Measurements from ENCODE around the gene CCNL2.

Gene CCNL2

DNA sequence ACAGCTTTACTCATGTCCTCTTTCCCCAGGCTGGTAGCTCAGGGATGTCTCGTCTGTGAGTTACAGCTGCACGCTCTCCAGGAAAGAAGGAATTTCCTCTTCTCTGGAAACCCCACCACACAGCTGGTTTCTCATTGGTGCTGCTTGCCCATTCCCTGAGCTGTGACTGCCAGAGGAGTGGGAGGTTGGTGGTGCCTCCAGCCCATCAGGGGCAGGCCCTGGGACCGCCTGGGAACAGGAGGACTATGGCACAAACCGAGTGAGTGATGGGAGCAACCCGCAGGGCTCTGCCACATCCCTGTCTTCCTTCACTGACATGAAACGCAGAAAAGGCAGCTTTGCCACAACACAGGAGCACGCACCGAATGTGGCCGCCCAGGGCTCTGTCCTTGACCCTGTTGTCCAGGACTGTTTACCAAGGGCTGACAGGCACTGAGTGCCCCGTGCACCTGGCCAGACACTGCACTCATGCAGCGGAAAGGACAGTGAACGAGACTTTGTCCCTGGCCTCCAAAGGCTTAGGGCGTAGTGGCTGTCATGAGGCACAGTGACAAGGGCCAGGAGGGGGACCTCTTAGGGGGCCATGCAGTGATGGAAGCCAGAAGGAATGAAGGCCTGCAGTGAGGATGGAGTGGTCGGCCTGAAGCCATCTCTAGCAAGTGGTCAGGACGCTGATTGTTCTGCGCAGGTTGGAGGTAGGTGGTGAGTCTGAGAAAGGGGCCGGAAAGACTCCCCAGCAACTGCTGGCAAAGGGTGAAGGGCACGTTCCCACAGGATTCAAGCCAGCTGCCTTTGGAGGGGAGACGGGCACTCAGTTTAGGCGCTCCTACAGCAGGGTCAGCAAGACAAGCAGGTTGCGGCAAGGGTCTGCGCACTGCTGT, 1.7 kb upstream of the CCNL2 start:
- no peak for TF ChIP-seq CTCF (IDR thresholded peaks at IDR 0.05; ENCODE audit: low read depth, low read length, missing control alignments)
- H3K4me3 ChIP-seq (replicated peaks; ENCODE audit: low read depth, low read length), result peak overlapping the region; percentile 98
- no peak for DNase-seq (ENCODE audit: extremely low read depth, low read depth)

GRCh38 chr1:1399872-1400575, 889 bp upstream of the CCNL2 start:
- no peak for DNase-seq (ENCODE audit: extremely low read depth, low read depth)

GRCh38 chr1:1398677-1399186, 403 bp downstream of the CCNL2 start:
- no peak for DNase-seq (ENCODE audit: extremely low read depth, low read depth)
- no peak for TF ChIP-seq CTCF (IDR thresholded peaks at IDR 0.05; ENCODE audit: low read depth, low read length, missing control alignments)
- H3K4me3 ChIP-seq (replicated peaks; ENCODE audit: low read depth, low read length), result peak overlapping the region; percentile 98

More at GRCh38 chr1:1399872-1400575, 889 bp upstream of the CCNL2 start:
- H3K4me3 ChIP-seq (replicated peaks; ENCODE audit: low read depth, low read length), result peak overlapping the region; percentile 98
- no peak for TF ChIP-seq CTCF (IDR thresholded peaks at IDR 0.05; ENCODE audit: low read depth, low read length, missing control alignments)

GRCh38 chr1:1397839-1398523, 1.2 kb downstream of the CCNL2 start:
- H3K4me3 ChIP-seq (replicated peaks; ENCODE audit: low read depth, low read length), result peak overlapping the region; percentile 98
- TF ChIP-seq CTCF (IDR thresholded peaks at IDR 0.05; ENCODE audit: low read depth, low read length, missing control alignments), result no peak
- no peak for DNase-seq (ENCODE audit: extremely low read depth, low read depth)

GRCh38 chr1:1395166-1395565, 4.0 kb downstream of the CCNL2 start:
- H3K4me3 ChIP-seq (replicated peaks; ENCODE audit: low read depth, low read length), result no peak overlapping the region
- no peak for TF ChIP-seq CTCF (IDR thresholded peaks at IDR 0.05; ENCODE audit: low read depth, low read length, missing control alignments)
- no peak for DNase-seq (ENCODE audit: extremely low read depth, low read depth)

DNA sequence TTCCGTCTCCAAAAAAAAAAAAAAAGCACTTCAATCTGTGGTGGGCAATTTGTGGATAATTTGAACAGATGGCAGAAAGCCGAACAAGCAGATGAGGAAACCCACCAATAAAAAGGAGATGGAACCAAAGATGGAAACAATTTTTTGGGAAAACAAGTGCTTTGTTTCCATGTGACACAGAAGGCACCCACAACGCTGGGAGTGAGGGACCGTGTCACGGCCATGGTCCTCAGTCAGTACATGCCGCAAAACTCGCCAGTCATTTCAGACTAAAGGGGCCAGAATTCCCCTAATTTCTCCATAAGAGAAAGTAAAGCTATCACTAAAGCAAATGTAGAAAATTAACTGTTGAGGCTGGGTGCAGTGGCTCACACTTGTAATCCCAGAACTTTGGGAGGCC, 5.0 kb downstream of the CCNL2 start:
- no peak for DNase-seq (ENCODE audit: extremely low read depth, low read depth)
- H3K4me3 ChIP-seq (replicated peaks; ENCODE audit: low read depth, low read length), result no peak overlapping the region
- no peak for TF ChIP-seq CTCF (IDR thresholded peaks at IDR 0.05; ENCODE audit: low read depth, low read length, missing control alignments)

All from HFF-Myc (cell line).